HG03039 (cell line): Measurements from ENCODE around the gene HAGHL.

Source experiments
- ATAC-seq: cut with Tn5 transposase; IDR thresholded peaks from one replicate; pipeline ENCODE4 v1.9.1; 2021; ENCODE audit warnings: mild to moderate bottlenecking, moderate library complexity; ENCODE audit not compliant: unreplicated experiment

HAGHL gene

GRCh38 chr16:726438-727290 is at the start of gene HAGHL, which contains the start of gene CCDC78:
Gene HAGHL, plus strand, starts transcription at chr16:727106. Its CDS starts 404 bp downstream, at chr16:727510.
Gene CCDC78, minus strand, starts transcription at chr16:726443. Its CDS starts 76 bp downstream, at chr16:726367.
- no peak for ATAC-seq

GRCh38 chr16:677316-678190 is 49.4 kb upstream of the HAGHL start:
- no peak for ATAC-seq

GRCh38 chr16:678209-678857 is 48.6 kb upstream of the HAGHL start:
- ATAC-seq = no peak

- ATAC-seq = no peak
Observed at GRCh38 chr16:678858-679813, 47.8 kb upstream of the HAGHL start.

- ATAC-seq = peak; percentile 33
Observed at GRCh38 chr16:679814-680624, 46.9 kb upstream of the HAGHL start, which contains the start of gene STUB1. Gene STUB1, plus strand, starts transcription at chr16:680410. Its CDS starts 116 bp downstream, at chr16:680526.

GRCh38 chr16:680625-680945 is 46.3 kb upstream of the HAGHL start:
- no peak for ATAC-seq

GRCh38 chr16:680967-681745 is 45.8 kb upstream of the HAGHL start:
- ATAC-seq = no peak

- ATAC-seq = no peak
Observed at GRCh38 chr16:681746-682427, 45.0 kb upstream of the HAGHL start.

- ATAC-seq = no peak
Observed at GRCh38 chr16:682493-683395, 44.2 kb upstream of the HAGHL start.

- ATAC-seq = peak; percentile 1
Observed at GRCh38 chr16:683396-684070, 43.4 kb upstream of the HAGHL start.

- peak; percentile 51 for ATAC-seq
Observed at GRCh38 chr16:684071-684794, 42.7 kb upstream of the HAGHL start, which contains the start of gene JMJD8. Gene JMJD8, minus strand, starts transcription at chr16:684334. Its CDS starts 15 bp downstream, at chr16:684319.

- no peak for ATAC-seq
Observed at GRCh38 chr16:684961-685696, 41.8 kb upstream of the HAGHL start.

GRCh38 chr16:685967-686366 is 40.9 kb upstream of the HAGHL start:
- no peak for ATAC-seq

- no peak for ATAC-seq
Observed at GRCh38 chr16:686459-687260, 40.2 kb upstream of the HAGHL start.
